ENCODE measurements around the gene CNTN5. TPM values are rescaled to one million over a fixed set of nuclear protein-coding genes. Genes with fewer than 3 reads are reported as not detected.

The CNTN5 gene
- total RNA-seq, 4 donors from 2014 or later = not detected

DNA sequence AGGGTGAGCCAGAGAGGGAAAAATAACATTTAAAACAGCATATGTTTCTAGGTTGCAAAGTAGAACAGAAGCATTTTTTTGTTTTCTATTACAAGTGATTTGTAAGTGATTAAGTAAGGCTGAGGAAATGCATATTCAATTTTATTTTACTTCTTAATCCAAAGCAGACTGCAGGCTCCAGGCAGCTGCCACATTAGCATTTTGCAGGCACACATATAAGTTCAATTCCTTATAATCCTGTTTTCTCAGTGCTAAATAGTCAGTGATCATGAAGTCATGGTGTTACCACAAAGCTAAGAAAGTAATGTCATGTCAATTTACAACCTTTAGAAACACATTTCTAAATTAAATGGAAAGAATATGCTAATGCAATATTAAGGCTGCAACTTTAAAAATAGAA is 149.8 kb downstream of the CNTN5 start:
- intact Hi-C loops (cut with DNase I; ENCODE audit: low total_unique reads) = no loop called here
- H3K4me3 ChIP-seq (ENCODE audit: low read depth, poor library complexity, severe bottlenecking) = no peak overlapping the region
- TF ChIP-seq POLR2A (IDR thresholded peaks at IDR 0.05) (no peak), CTCF (IDR thresholded peaks at IDR 0.05) (no peak)
- no peak for DNase-seq (ENCODE audit: low spot score in 2 of 2)

- H3K4me3 ChIP-seq (ENCODE audit: low read depth, poor library complexity, severe bottlenecking) = no peak overlapping the region
- no peak for DNase-seq (ENCODE audit: low spot score in 2 of 2)
- no peak for TF ChIP-seq CTCF (IDR thresholded peaks at IDR 0.05)
- intact Hi-C loops (cut with DNase I; ENCODE audit: low total_unique reads) = no loop called here
- 73 to 79% methylated on average over 5 of the region's 5 CpGs for WGBS, 2 donors
These were observed 150.6 kb downstream of the CNTN5 start for GRCh38 chr11:99171330-99171729.

GRCh38 chr11:99176430-99176829 is 155.7 kb downstream of the CNTN5 start:
- no peak overlapping the region for H3K4me3 ChIP-seq (ENCODE audit: low read depth, poor library complexity, severe bottlenecking)
- intact Hi-C loops (cut with DNase I; ENCODE audit: low total_unique reads) = no loop called here
- DNase-seq (ENCODE audit: low spot score in 2 of 2) = no peak
- TF ChIP-seq CTCF (IDR thresholded peaks at IDR 0.05) (no peak), POLR2A (IDR thresholded peaks at IDR 0.05) (no peak)

DNA sequence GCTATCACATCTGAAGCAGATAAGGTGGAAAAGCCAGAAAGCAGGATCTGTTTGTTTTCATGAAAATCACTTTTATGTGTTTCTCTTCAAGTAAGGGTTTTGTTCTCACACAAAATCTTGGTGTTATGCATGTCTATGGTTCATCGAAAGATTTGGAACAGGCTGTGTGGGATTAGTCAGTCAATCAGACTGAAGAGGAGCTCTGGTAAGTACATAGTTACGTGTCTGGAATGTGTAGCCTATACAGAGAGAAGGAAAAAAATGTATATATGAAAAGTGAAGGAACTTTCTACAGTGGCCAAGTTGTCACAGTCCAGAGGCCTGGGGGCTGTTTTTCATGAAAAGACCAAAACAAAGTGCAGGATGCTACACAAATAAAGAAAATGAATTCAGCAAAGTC is 156.7 kb downstream of the CNTN5 start:
- WGBS, 2 donors = 74 to 84% methylated on average over 2 of the region's 2 CpGs
- intact Hi-C loops (cut with DNase I; ENCODE audit: low total_unique reads) = no loop called here
- no peak overlapping the region for H3K4me3 ChIP-seq (ENCODE audit: low read depth, poor library complexity, severe bottlenecking)
- no peak for TF ChIP-seq POLR2A (IDR thresholded peaks at IDR 0.05)
- DNase-seq (ENCODE audit: low spot score in 2 of 2) = no peak

DNA sequence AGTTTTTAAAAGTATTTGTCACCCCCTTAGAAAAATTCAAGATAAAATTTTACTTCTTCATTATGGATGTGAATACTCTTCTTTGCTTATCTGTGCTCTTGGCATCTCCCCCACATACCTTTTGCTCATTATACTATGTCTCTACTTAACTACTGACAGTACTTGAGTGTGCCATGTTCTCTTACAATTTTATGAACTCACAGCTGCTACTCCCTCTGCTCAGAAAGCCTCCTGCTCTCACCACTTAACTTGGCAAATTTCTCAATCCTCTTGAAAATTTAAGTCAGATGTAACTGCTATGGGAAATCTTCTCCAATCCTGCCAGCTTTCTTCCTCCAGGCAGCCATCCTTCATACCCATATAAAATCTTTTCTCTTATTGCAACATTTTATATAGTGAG is 163.4 kb downstream of the CNTN5 start:
- H3K4me3 ChIP-seq (ENCODE audit: low read depth, poor library complexity, severe bottlenecking) = no peak overlapping the region
- TF ChIP-seq POLR2A (IDR thresholded peaks at IDR 0.05) = no peak
- TF ChIP-seq CTCF (IDR thresholded peaks at IDR 0.05) = no peak
- no peak for DNase-seq (ENCODE audit: low spot score in 2 of 2)
- intact Hi-C loops (cut with DNase I; ENCODE audit: low total_unique reads) = no loop called here

DNA sequence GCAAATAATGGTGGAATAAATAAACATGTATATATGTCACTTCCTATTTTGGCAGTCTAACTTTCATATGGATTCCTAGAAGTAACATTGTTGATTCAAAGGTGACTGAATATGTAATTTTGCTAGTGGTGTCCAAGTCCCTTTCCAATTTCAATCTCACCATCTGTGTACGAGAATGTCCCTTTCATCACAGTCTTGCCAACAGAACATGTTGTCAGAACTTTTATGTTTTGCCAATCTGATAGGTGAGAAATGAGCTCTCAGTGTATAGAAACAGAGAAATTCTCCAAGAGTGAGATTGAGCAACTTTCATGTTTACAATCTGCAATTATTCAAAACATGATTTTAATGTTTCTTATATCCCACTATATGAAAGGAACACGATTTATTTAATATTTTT is 167.5 kb downstream of the CNTN5 start:
- TF ChIP-seq POLR2A (IDR thresholded peaks at IDR 0.05) (no peak), CTCF (IDR thresholded peaks at IDR 0.05) (no peak)
- intact Hi-C loops (cut with DNase I; ENCODE audit: low total_unique reads) = no loop called here
- WGBS, 2 donors = 50 to 64% methylated on average over 2 of the region's 2 CpGs

More for the DNA sequence above, 167.5 kb downstream of the CNTN5 start:
- no peak for DNase-seq (ENCODE audit: low spot score in 2 of 2)
- no peak overlapping the region for H3K4me3 ChIP-seq (ENCODE audit: low read depth, poor library complexity, severe bottlenecking)

Measured in lower leg skin (tissue), 4 donors.